NCI-H69 (cell line): ENCODE results near the gene PCNX1.
"Not testable (repeated sequence)": the region's sequence is repeated elsewhere in the genome, so short reads cannot be mapped to it uniquely, and the experiment has no call there.

Experiments
- DNase-seq: peaks from one replicate; lab custom pipeline; 2025; lab: John Stamatoyannopoulos, UW

Gene PCNX1

GRCh38 chr14:70916300-70916699 is 9.0 kb downstream of the PCNX1 start:
- no peak for DNase-seq

- no peak for DNase-seq
Observed at GRCh38 chr14:70916799-70917198, 9.5 kb downstream of the PCNX1 start.

GRCh38 chr14:70917633-70918032 is 10.4 kb downstream of the PCNX1 start:
- DNase-seq, result no peak

GRCh38 chr14:70919774-70920173 is 12.5 kb downstream of the PCNX1 start:
- no peak for DNase-seq

GRCh38 chr14:70920608-70921007 is 13.3 kb downstream of the PCNX1 start:
- DNase-seq, result no peak

- no peak for DNase-seq
Observed at GRCh38 chr14:70921669-70922068, 14.4 kb downstream of the PCNX1 start.

- no peak for DNase-seq
Observed at GRCh38 chr14:70924521-70924920, 17.3 kb downstream of the PCNX1 start.

- no peak for DNase-seq
Observed at GRCh38 chr14:70926235-70926830, 19.1 kb downstream of the PCNX1 start.

- no peak for DNase-seq
Observed at GRCh38 chr14:70931008-70931407, 23.7 kb downstream of the PCNX1 start.

GRCh38 chr14:70934084-70934483 is 26.8 kb downstream of the PCNX1 start:
- DNase-seq, result no peak

- no peak for DNase-seq
Observed at GRCh38 chr14:70934502-70935134, 27.4 kb downstream of the PCNX1 start.

- DNase-seq, result no peak
Observed at GRCh38 chr14:70935135-70935534, 27.9 kb downstream of the PCNX1 start.

- not testable (repeated sequence) for DNase-seq
Observed at GRCh38 chr14:70939693-70940092, 32.4 kb downstream of the PCNX1 start.

GRCh38 chr14:70941637-70942341 is 34.5 kb downstream of the PCNX1 start:
- DNase-seq, result not testable (repeated sequence)

GRCh38 chr14:70942342-70942706 is 35.1 kb downstream of the PCNX1 start:
- no peak for DNase-seq

GRCh38 chr14:70942721-70943120 is 35.5 kb downstream of the PCNX1 start:
- not testable (repeated sequence) for DNase-seq

GRCh38 chr14:70943838-70944237 is 36.6 kb downstream of the PCNX1 start:
- DNase-seq, result no peak

GRCh38 chr14:70947739-70948138 is 40.5 kb downstream of the PCNX1 start:
- peak; percentile 15 for DNase-seq

- DNase-seq, result no peak
Observed at GRCh38 chr14:70952485-70952884, 45.2 kb downstream of the PCNX1 start.

- no peak for DNase-seq
Observed at GRCh38 chr14:70954068-70954467, 46.8 kb downstream of the PCNX1 start.

- peak; percentile 25 for DNase-seq
Observed at GRCh38 chr14:70955543-70956480, 48.6 kb downstream of the PCNX1 start.

- DNase-seq, result no peak
Observed at GRCh38 chr14:70956511-70956910, 49.3 kb downstream of the PCNX1 start.
